Colon (tissue), 2 donors: ENCODE data around the gene CD55.
"Not testable (repeated sequence)": the region's sequence is repeated elsewhere in the genome, so short reads cannot be mapped to it uniquely, and the experiment has no call there.

ENCODE experiments used
- FAIRE-seq: peaks from 2 replicates; lab custom pipeline; 2012; peaks lifted over from hg19 to GRCh38; lab: Jason Lieb, UNC
- donor health status: control.
- donor health status: control.

CD55 gene

GRCh38 chr1:207306023-207306422, 15.5 kb upstream of the CD55 start:
- FAIRE-seq = no peak

GRCh38 chr1:207306603-207307002, 14.9 kb upstream of the CD55 start:
- no peak for FAIRE-seq

- no peak for FAIRE-seq
These were observed 12.9 kb upstream of the CD55 start for GRCh38 chr1:207308451-207309190.

GRCh38 chr1:207309745-207310273, 11.7 kb upstream of the CD55 start:
- FAIRE-seq = no peak

- FAIRE-seq = no peak
These were observed 9.4 kb upstream of the CD55 start for GRCh38 chr1:207311888-207312603.

- FAIRE-seq = no peak
These were observed 8.9 kb upstream of the CD55 start for GRCh38 chr1:207312604-207312920.

GRCh38 chr1:207313131-207313530, 8.3 kb upstream of the CD55 start:
- no peak for FAIRE-seq

GRCh38 chr1:207314816-207315215, 6.7 kb upstream of the CD55 start:
- FAIRE-seq = no peak

- FAIRE-seq = no peak
These were observed 6.0 kb upstream of the CD55 start for GRCh38 chr1:207315435-207315834.

- no peak for FAIRE-seq
These were observed 5.3 kb upstream of the CD55 start for GRCh38 chr1:207316141-207316540.

GRCh38 chr1:207316622-207317391, 4.7 kb upstream of the CD55 start:
- no peak for FAIRE-seq

- no peak for FAIRE-seq
These were observed 3.9 kb upstream of the CD55 start for GRCh38 chr1:207317561-207317960.

- FAIRE-seq = no peak
These were observed 3.3 kb upstream of the CD55 start for GRCh38 chr1:207318072-207318619.

GRCh38 chr1:207319199-207319598, 2.3 kb upstream of the CD55 start:
- no peak for FAIRE-seq

GRCh38 chr1:207320105-207320504, 1.4 kb upstream of the CD55 start:
- FAIRE-seq = not testable (repeated sequence)

GRCh38 chr1:207321790-207322645, 540 bp downstream of the CD55 start:
- no peak for FAIRE-seq

- FAIRE-seq = no peak
These were observed 2.1 kb downstream of the CD55 start for GRCh38 chr1:207323425-207324225.

GRCh38 chr1:207328004-207328403, 6.5 kb downstream of the CD55 start:
- no peak for FAIRE-seq

GRCh38 chr1:207328908-207329440, 7.5 kb downstream of the CD55 start:
- FAIRE-seq = no peak

- FAIRE-seq = no peak
These were observed 8.0 kb downstream of the CD55 start for GRCh38 chr1:207329469-207329868.
